RWPE1 (cell line): ENCODE measurements around the gene MGAT3.

Experiments used
- CTCF ChIA-PET: fragments of 350-600 bp; sonication (Branson Sonifier 250); formaldehyde crosslinking; extraction: SDS; loops from one replicate; lab custom pipeline; 2021; lab: Yijun Ruan, JAX
- POLR2A ChIA-PET: fragments of 400-600 bp; formaldehyde crosslinking; extraction: SDS; loops from one replicate; lab custom pipeline; 2020; ENCODE audit warnings: antibody characterized with exemption; ENCODE audit not compliant: low non-redundant PET; lab: Yijun Ruan, JAX
- DNase-seq: peaks from one replicate; pipeline ENCODE4 v3.0.0; 2012; ENCODE audit warnings: low spot score
- H3K27ac ChIP-seq: fragments of 450-650 bp; 2 replicates; pipeline ENCODE4 v1.5.1; 2017
- TF ChIP-seq, protein P1 (sequence below): fragments of 450-650 bp; conservative IDR thresholded peaks from 2 replicates; pipeline ENCODE4 v1.5.1; 2017; ENCODE audit warnings: low read depth, mild to moderate bottlenecking

MGAT3 gene

GRCh38 chr22:39431216-39431801 lies 25.5 kb upstream of the MGAT3 start:
- peak overlapping the region; percentile 31 for H3K27ac ChIP-seq
- no peak for DNase-seq
- CTCF ChIA-PET = interaction anchor here (0.5 to 0.8 kb wide), 2 partner anchors 62 to 1792 kb away, joined by 3 to 5 read pairs; no protein-coding TSS in a partner anchor
- POLR2A ChIA-PET = no interaction called here
- TF ChIP-seq, protein P1, sequence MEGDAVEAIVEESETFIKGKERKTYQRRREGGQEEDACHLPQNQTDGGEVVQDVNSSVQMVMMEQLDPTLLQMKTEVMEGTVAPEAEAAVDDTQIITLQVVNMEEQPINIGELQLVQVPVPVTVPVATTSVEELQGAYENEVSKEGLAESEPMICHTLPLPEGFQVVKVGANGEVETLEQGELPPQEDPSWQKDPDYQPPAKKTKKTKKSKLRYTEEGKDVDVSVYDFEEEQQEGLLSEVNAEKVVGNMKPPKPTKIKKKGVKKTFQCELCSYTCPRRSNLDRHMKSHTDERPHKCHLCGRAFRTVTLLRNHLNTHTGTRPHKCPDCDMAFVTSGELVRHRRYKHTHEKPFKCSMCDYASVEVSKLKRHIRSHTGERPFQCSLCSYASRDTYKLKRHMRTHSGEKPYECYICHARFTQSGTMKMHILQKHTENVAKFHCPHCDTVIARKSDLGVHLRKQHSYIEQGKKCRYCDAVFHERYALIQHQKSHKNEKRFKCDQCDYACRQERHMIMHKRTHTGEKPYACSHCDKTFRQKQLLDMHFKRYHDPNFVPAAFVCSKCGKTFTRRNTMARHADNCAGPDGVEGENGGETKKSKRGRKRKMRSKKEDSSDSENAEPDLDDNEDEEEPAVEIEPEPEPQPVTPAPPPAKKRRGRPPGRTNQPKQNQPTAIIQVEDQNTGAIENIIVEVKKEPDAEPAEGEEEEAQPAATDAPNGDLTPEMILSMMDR = no peak

GRCh38 chr22:39431821-39432251 lies 25.0 kb upstream of the MGAT3 start:
- DNase-seq = no peak
- ChIA-PET CTCF (interaction anchor here (0.5 to 0.8 kb wide), 2 partner anchors 62 to 1792 kb away, joined by 3 to 5 read pairs; no protein-coding TSS in a partner anchor), POLR2A (no interaction called here)
- TF ChIP-seq, protein P1 = no peak
- peak overlapping the region; percentile 31 for H3K27ac ChIP-seq

- TF ChIP-seq, protein P1 = no peak
- H3K27ac ChIP-seq = peak overlapping the region; percentile 31
- CTCF ChIA-PET = no interaction called here
- DNase-seq = no peak
- POLR2A ChIA-PET = no interaction called here
These were observed 24.4 kb upstream of the MGAT3 start for GRCh38 chr22:39432361-39432811.

DNA sequence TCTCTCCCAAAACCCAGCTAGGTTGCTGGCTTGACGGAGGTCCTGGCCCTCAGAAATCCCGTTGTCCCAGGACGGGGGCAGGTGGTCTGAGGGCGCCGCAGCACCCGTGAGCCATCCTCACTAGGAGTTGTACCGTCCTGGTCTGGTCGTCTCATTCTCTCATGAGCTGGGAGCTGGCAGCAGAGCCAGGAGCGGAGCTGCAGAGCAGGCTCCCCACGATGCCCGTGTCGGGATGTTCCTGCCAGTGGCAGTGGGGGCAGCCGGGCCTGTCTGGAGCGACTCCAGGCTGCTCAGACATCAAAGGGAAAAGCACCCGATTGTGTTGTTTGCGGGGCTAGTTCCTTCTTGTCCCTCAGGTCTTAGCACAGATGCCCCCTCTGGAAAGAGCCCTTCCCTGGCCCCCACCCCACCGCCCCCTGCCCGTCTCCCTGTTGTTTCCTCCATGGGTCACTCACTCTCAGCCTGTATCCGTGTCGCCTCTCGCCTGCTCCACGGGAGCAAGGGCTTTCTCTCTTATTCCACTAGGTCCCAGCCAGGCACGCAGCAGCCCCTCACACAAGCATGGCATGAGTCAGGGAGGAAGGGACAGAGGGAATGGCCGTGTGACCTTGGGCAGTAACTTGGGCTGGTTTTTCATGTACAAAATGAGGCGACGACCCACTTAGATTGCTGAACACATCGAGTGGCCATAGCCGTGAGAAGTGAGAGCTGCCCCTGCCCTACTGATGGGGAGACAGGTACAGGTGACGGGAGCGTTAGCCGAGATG lies 23.2 kb upstream of the MGAT3 start:
- TF ChIP-seq, protein P1 = no peak
- DNase-seq = no peak
- ChIA-PET POLR2A (no interaction called here), CTCF (interaction anchor here (0.6 kb wide), 1 partner anchor 1433 kb away, joined by 3 read pairs; no protein-coding TSS in a partner anchor)
- H3K27ac ChIP-seq = no peak overlapping the region

DNA sequence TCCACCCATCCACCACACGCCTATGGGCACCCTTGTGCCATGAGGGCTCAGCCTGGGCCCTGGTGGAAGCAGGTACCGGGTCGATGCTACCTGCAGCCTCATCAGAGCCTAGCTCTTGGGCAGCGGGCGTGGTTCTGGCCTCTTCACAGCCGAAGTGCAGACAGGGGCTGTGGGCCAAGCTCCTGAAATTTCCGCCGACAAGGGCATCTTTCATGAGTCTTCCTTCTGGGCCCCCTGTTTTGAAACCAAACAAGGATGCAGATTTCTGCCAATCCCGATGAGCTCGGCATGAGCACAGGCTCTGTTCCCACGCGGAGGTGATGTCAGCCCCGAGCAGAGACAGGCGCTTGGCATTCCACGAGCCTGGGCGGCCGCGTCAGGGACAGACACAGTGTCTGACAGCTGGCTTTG lies 22.6 kb upstream of the MGAT3 start:
- no peak overlapping the region for H3K27ac ChIP-seq
- TF ChIP-seq, protein P1 = no peak
- DNase-seq = no peak
- POLR2A ChIA-PET = no interaction called here
- CTCF ChIA-PET = no interaction called here

DNA sequence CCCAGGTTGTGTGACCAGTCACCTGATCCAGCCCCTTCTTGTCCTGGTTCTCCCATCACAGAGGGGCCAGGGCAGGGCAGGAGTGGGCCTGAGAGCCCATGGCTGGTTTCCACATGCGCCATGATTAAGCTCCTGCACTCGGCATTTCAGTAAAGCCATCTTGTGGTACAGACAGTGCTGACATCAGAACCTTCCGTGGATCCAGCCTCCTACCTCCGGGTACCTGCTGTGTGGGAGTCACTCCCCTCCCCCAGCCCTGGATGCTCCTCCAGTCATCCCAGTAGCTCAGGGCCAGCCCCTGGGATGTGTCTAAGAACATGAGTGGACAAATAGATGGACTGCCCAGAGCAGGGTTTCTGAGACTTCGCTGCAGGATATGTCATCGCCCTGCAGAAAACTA lies 22.1 kb upstream of the MGAT3 start:
- DNase-seq = no peak
- H3K27ac ChIP-seq = no peak overlapping the region
- ChIA-PET POLR2A (no interaction called here), CTCF (interaction anchor here (1.1 kb wide), 1 partner anchor 10 kb away, joined by 3 read pairs; no protein-coding TSS in a partner anchor)
- TF ChIP-seq, protein P1 = no peak
